Testis (tissue), 2 donors: Measurements from ENCODE around the gene CAMK2D.

Source experiments
- POLR2A ChIP-seq: fragments of 450-650 bp; IDR thresholded peaks from one replicate; pipeline ENCODE4 v1.6.1; 2017; ENCODE audit warnings: antibody characterized with exemption, mild to moderate bottlenecking, moderate library complexity
- TF ChIP-seq, protein P1 (sequence below), 3 experiments: fragments of 450-650 bp in 2 of 3; fragments of 200-600 bp in 1 of 3; sonication (generic) in 1 of 3; IDR thresholded peaks; one replicate each; pipeline ENCODE4 v1.5.1; 2016 to 2019; ENCODE audit warnings: antibody characterized with exemption in 3 of 3, mild to moderate bottlenecking in 2 of 3, moderate library complexity in 1 of 3

DNA sequence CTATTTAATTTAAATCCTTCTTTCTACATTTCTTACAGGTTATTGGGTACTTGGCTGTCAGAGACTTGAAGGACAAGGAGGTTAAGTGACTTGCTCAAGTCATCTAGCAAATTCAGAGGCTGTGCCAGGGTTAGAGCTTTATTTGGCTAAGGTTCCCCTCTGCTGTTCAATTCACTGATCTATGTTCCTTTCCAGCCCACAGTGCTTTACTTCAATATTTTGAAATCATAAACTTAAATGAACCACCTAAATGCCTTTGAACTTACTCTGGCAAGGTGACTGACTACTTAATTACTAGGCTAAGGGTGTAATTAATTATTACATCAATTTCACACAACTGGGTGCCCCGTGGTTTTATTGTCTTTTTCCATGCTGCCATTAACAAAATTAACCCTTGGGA, 288.7 kb downstream of the CAMK2D start:
- TF ChIP-seq, protein P1, sequence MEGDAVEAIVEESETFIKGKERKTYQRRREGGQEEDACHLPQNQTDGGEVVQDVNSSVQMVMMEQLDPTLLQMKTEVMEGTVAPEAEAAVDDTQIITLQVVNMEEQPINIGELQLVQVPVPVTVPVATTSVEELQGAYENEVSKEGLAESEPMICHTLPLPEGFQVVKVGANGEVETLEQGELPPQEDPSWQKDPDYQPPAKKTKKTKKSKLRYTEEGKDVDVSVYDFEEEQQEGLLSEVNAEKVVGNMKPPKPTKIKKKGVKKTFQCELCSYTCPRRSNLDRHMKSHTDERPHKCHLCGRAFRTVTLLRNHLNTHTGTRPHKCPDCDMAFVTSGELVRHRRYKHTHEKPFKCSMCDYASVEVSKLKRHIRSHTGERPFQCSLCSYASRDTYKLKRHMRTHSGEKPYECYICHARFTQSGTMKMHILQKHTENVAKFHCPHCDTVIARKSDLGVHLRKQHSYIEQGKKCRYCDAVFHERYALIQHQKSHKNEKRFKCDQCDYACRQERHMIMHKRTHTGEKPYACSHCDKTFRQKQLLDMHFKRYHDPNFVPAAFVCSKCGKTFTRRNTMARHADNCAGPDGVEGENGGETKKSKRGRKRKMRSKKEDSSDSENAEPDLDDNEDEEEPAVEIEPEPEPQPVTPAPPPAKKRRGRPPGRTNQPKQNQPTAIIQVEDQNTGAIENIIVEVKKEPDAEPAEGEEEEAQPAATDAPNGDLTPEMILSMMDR (IDR thresholded peaks at IDR 0.05) = no peak
- TF ChIP-seq POLR2A = no peak
